GM18517 (cell line): ENCODE measurements around the gene TMC8.
A peak's percentile ranks its signal among the peaks of the same experiment; 100 is the strongest.

Source experiments
- ATAC-seq: cut with Tn5 transposase; IDR thresholded peaks from one replicate; pipeline ENCODE4 v1.9.1; 2021; ENCODE audit warnings: mild to moderate bottlenecking, moderate library complexity; ENCODE audit not compliant: unreplicated experiment

The TMC8 gene

DNA sequence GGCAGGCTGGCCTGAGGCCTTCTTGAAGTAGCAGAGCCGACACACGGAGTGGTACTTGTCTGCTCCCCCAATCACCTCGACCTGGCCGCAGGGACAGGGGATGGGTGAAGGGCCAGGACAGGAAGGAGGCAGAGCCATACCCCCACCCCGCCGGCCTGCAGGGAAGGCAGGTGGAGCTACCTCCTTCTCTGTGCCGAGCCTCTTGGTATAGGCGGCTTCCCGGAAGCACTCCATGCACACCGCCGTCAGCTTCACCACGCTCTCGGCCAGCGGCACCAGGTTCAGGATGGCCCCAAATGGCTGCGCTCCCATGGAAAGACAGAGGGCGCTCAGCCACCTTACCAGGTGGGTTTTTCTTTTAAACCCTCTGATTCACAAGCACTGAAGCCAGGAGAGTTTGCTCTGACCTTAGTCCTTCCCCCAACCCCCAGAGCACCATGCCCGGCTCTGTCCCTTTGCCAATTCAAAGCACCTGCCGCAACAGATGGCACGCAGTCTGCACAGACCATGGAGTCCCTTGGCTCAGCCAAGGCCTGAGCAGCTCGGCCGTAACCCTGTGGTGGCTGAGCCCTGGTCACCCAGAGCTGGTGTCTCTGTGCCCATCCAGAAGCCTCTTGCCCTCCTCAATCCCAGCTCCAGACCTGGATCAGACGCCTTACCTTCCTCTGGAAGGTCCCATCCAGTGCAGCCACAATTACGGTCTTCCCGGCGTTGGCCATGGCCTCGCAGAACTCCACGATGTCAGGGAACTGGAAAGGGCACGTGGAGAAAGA, 44.5 kb downstream of the TMC8 start:
- ATAC-seq = no peak

GRCh38 chr17:78175643-78175981, 45.0 kb downstream of the TMC8 start:
- ATAC-seq = no peak

DNA sequence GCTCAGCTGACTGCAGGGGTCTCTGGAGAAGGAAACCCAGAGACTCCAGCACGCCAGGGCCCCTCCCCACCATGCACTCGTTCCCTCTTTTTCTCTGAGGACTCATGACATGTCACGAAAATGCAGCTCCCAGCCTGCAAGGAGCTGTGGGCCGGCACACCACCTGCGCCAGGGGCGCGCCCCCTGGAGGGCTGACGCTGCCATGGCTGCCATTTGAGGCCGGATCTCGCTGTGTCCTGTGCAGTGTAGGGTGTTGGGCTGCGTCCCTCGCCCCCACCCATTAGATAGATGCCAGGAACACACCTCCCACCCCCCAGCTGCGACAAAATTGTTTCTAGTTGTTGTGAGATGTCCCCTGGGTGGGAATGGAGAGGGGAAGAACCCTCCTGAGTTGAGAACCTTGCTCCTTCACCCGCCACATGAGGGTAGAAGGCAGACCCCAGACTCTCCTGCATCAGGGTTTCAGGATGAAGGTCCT, 46.0 kb downstream of the TMC8 start:
- ATAC-seq = no peak

- no peak for ATAC-seq
Observed at GRCh38 chr17:78179372-78179771, 48.8 kb downstream of the TMC8 start.

GRCh38 chr17:78180083-78180482, 49.5 kb downstream of the TMC8 start:
- ATAC-seq = no peak

DNA sequence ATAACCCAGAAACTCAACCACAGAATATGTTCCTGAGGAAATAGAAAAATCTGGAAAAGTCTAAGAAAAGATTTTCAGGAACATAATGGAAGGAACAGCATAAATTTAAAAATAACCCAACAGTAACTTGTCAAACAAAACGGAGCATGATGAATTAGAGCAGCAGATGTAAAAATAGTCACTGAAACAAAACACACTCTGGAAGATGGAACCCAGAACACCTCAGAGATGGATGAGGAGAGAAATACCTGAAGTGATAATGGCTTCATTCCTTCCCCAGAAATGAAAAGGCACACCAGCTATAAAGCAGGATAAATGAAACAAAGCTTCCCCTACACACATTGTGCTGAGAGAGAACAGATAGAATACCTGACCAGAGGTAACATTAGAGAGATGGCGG, 49.9 kb downstream of the TMC8 start:
- no peak for ATAC-seq

DNA sequence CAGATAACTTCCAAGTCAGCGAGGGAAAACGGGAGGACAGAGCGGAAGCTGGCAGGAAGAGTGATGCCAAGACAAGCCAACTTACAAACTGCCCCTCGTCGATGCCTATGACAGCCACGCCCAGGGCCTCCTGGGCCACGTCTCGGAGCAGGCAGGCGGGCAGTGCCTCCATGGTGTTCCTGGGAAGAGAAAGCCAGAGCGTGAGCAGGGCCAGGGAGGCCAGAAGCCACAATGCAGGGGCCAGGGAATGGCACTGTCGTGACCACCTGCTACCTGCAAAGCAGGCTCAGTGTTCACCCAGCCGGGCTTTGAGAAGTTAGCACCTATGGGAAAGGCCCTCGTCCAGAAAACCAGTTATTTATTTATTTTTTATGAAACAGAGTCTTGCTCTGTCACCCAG, 51.9 kb downstream of the TMC8 start:
- no peak for ATAC-seq

DNA sequence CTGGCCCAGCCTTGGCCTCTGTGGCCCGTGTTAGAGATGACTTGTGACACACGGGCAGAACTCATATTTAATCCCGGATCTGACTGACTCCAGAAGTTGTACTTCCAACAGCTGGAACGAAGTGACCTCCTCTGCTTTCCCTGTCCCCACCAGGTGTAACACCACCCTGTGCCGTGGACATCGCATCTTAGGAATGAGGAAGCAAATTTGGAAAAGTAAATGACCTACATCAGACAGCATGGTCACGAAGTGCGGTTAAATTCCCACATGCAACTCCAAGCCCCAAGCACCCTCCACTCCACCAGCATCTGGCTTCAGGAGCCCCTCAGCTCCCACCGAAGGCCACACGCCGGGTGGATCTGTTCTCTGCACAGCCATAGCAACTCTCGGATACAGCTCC, 53.3 kb downstream of the TMC8 start:
- no peak for ATAC-seq

DNA sequence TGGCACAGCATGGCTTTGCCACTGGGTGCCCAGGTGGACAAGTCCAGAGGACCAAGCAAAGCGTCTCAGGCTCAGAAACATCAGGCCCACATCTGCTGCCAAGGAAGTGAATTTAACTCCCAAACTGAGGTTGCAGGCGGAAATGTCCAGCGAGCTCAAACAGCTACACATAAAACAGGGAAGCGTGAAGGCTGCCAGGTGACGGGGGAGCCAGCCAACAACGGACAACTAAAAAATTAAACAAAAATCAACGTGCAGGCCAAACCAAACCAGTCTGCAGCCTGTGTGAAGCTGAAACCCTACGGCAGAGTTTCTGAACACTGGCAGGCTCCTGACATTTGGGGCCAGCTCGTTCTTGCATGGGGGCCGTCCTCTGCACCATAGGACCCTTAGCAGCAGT, 53.8 kb downstream of the TMC8 start:
- ATAC-seq = no peak

- no peak for ATAC-seq
Observed at GRCh38 chr17:78184868-78185267, 54.3 kb downstream of the TMC8 start.

- ATAC-seq = no peak
Observed at GRCh38 chr17:78185981-78186691, 55.6 kb downstream of the TMC8 start.

- ATAC-seq = peak; percentile 74
Observed at GRCh38 chr17:78186692-78187595, 56.4 kb downstream of the TMC8 start, which contains the start of the genes AFMID and TK1. Gene AFMID (plus strand): TSS chr17:78187362. CDS start chr17:78187371, 9 bp downstream. Gene TK1 (minus strand): TSS chr17:78187052. CDS start chr17:78186994, 58 bp downstream.
